Lower lobe of right lung (tissue), 2 donors: ENCODE results near the gene JMJD1C. TPM values are rescaled to one million over a fixed set of nuclear protein-coding genes. Genes with fewer than 3 reads are reported as not detected.

Source experiments
- ATAC-seq, 2 donors: fragments of 200-7000 bp; cut with Tn5 transposase; one replicate each; pipeline ENCODE4 v1.9.1; 2020 to 2022; ENCODE audit warnings: mild to moderate bottlenecking in 2 of 2, moderate library complexity in 2 of 2
- DNase-seq: peaks from one replicate; pipeline ENCODE4 v3.0.0-alpha.2; 2020
- H3K27ac ChIP-seq: fragments of 200-600 bp; one replicate; pipeline ENCODE4 v1.8.0; 2022
- H3K27me3 ChIP-seq: fragments of 200-600 bp; one replicate; pipeline ENCODE4 v1.8.0; 2022; ENCODE audit warnings: low read depth
- H3K36me3 ChIP-seq: fragments of 200-600 bp; one replicate; pipeline ENCODE4 v1.8.0; 2022; ENCODE audit warnings: mild to moderate bottlenecking
- H3K4me1 ChIP-seq: fragments of 200-600 bp; one replicate; pipeline ENCODE4 v1.8.0; 2022
- H3K4me3 ChIP-seq: fragments of 200-600 bp; one replicate; pipeline ENCODE4 v1.8.0; 2022; ENCODE audit warnings: mild to moderate bottlenecking
- H3K9me3 ChIP-seq: fragments of 200-600 bp; one replicate; pipeline ENCODE4 v1.8.0; 2022
- CTCF ChIP-seq: fragments of 200-600 bp; IDR thresholded peaks from one replicate; pipeline ENCODE4 v1.8.0; 2022; ENCODE audit warnings: antibody characterized with exemption, mild to moderate bottlenecking
- intact Hi-C: fragments of 100-400 bp; cut with DNase I; formaldehyde crosslinking; loops from one replicate; pipeline ENCODE4 v1.11.0; 2022
- total RNA-seq: library from RNA; stranded (reverse); fragmentation: NEBNext Ultra II Directional; extraction: Animal tissue kit (Norgen Biotek cat#: 25700); gene quantifications from one replicate; pipeline ENCODE4 v1.2.1, GENCODE V29; 2021
- donor health status: DM: no; HTN: yes; CAD: no; lungs with severe emphysema.

JMJD1C gene
- total RNA-seq, 1 donor from 2014 or later, result 100.0 TPM

- Histone ChIP-seq H3K27ac (peak overlapping the region; percentile 97), H3K36me3 (no peaks in the 10 kb centered on the region), H3K9me3 (no peaks in the 10 kb centered on the region), H3K4me3 (peak overlapping the region; percentile 92), H3K27me3 (no peaks in the 10 kb centered on the region), H3K4me1 (peaks cover 38% of the 10 kb centered on the region)
- no peak for TF ChIP-seq CTCF
- ATAC-seq (no peak), DNase-seq (no peak)
- intact Hi-C loops, result no loop called here
Observed at GRCh38 chr10:63132651-63133055, 333.1 kb downstream of the JMJD1C start.

- intact Hi-C loops, result no loop called here
- H3K36me3 ChIP-seq, result no peaks in the 10 kb centered on the region
- H3K27ac ChIP-seq, result no peak overlapping the region
- no peak for TF ChIP-seq CTCF
- no peak for DNase-seq
- no peaks in the 10 kb centered on the region for H3K27me3 ChIP-seq
- H3K4me1 ChIP-seq, result peaks cover 10% of the 10 kb centered on the region
- H3K4me3 ChIP-seq, result no peak overlapping the region
- ATAC-seq, result no peak
- no peaks in the 10 kb centered on the region for H3K9me3 ChIP-seq
Observed at GRCh38 chr10:63129888-63130287, 335.9 kb downstream of the JMJD1C start.

GRCh38 chr10:63128443-63128842 is 337.3 kb downstream of the JMJD1C start:
- DNase-seq, result no peak
- TF ChIP-seq CTCF, result no peak
- intact Hi-C loops, result no loop called here
- no peaks in the 10 kb centered on the region for H3K4me1 ChIP-seq
- no peaks in the 10 kb centered on the region for H3K27me3 ChIP-seq
- no peaks in the 10 kb centered on the region for H3K9me3 ChIP-seq
- H3K36me3 ChIP-seq, result no peaks in the 10 kb centered on the region
- ATAC-seq, result no peak
- H3K4me3 ChIP-seq, result no peak overlapping the region
- no peak overlapping the region for H3K27ac ChIP-seq

- no peak for ATAC-seq
- Histone ChIP-seq H3K9me3 (no peaks in the 10 kb centered on the region), H3K36me3 (no peaks in the 10 kb centered on the region), H3K4me1 (no peaks in the 10 kb centered on the region), H3K4me3 (no peak overlapping the region), H3K27me3 (no peaks in the 10 kb centered on the region), H3K27ac (no peak overlapping the region)
- no peak for TF ChIP-seq CTCF
- intact Hi-C loops, result no loop called here
- DNase-seq, result no peak
Observed at GRCh38 chr10:63125459-63125858, 340.3 kb downstream of the JMJD1C start.

GRCh38 chr10:63123727-63124362 is 341.9 kb downstream of the JMJD1C start:
- intact Hi-C loops, result no loop called here
- ATAC-seq (no peak), DNase-seq (no peak)
- H3K36me3 ChIP-seq, result no peaks in the 10 kb centered on the region
- H3K4me3 ChIP-seq, result no peak overlapping the region
- no peaks in the 10 kb centered on the region for H3K4me1 ChIP-seq
- H3K27ac ChIP-seq, result no peak overlapping the region
- no peak for TF ChIP-seq CTCF
- no peaks in the 10 kb centered on the region for H3K9me3 ChIP-seq
- H3K27me3 ChIP-seq, result no peaks in the 10 kb centered on the region
